NCI-H1417 treated with DMSO at 0.1 percent for 48 hours (cell line): Measurements from ENCODE around the gene CFAP65.

ENCODE experiments used
- DNase-seq: peaks from one replicate; lab custom pipeline; 2025; lab: John Stamatoyannopoulos, UW

Gene CFAP65

DNA sequence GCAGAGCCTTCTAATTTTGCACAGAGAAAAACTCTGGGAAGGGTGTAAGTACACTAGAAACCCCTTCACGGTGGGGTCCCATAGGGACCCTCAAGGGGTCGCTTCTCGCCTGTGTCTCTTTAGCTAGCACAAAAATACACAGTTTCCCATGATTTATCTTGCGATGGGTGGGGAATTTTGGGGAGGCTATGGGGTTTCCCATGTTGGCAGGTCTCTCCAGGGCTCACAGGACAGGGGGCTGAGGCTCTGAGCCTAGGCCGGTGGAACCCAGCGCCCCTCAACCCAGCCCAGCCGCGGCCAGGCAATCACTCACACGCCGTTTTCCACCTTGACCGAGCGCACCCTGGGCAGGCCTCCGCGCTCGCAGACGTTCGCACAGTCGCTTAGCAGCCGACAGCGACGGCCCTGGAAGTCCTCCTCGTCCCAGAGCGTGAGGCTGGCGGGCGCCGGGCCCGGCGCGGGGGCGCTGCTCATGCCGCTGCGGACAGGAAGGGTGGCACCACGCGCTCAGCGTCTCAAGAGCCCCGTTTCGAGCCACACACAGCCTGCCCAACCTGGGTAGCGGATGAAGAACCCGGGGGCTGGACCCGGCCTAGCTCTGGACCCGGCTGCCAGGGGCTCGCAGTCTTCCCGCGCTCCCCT, 48.5 kb downstream of the CFAP65 start:
- no peak for DNase-seq

DNA sequence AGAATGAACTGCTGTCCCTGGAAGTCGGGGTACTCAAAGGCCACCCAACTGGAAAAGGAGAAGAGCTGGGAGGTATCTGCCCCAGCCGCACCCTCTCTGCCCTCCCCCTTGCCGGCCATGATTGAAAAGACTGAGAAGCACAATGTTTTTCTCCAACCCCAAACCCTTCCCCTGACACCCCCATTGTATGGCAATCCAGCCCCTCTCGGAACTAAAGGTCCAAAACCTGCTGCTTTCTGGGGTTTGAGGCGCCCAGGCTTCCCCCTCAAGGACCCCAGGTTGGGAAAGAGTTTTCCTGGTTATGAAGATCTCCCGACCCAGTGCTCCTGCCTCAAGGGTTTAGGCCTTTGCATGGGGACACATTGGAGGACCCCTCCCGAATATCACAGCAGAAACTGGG, 49.1 kb downstream of the CFAP65 start:
- no peak for DNase-seq

DNA sequence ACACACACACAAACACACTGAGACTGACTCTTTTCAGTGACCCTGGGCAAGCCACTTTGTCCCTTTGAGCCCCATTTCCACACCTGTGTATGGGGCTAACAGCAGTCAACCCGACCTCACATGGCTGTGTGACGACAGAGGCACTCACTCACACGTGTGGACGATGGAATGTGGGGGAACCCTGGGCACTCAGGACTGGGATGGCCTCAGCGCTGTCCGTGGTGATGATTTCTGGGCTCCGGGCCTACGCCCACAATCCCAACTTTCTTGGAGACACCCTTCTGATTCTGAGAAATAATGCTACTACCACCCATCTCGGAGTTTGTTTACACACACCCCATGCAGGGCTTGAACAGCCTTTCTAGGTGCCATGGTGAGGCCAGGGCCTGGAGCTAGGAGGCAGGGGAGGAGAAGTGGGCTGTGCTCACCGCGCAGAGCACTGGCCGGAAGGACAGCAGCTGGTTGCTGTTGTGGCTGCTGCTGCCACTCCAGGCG, 49.6 kb downstream of the CFAP65 start:
- DNase-seq, result no peak

DNA sequence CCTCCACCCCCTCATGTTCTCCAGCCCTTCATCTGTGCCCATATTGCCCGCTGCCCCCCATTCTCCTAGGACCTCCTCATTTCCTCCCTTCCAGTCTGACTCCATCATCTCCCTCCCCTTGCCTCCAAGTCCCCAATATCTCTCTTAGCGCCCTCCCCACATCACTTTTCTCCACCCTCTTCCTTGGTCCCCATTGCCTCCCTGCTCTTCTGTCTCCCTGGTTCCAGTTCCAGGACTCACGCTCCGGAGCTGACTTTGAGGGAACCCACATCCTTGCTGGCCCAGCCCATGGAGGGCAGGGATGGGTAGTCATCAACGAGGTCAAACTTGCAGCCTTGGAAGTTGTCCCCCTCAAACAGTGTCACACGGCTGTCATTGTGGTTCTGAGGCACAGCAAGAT, 50.7 kb downstream of the CFAP65 start:
- DNase-seq, result no peak

DNA sequence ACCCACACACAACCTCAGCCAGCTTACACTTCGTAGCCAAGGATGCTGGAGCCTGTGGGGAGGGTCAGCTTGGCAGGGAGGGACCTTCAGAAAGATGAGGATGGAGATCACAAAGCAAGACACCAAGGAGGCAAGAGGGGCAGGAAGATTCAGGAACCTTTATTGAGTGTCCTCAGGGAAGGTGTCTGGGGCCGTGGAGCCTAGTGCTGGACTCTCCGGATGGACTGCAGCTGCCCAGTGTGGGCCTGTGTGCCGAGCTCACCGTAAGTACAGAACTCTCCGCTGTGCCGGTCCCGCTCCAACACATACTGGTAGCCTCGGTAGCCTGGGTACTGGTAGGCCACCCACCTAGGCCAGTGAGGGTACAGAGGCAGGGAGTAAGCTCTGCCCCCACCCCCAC, 51.3 kb downstream of the CFAP65 start:
- no peak for DNase-seq

DNA sequence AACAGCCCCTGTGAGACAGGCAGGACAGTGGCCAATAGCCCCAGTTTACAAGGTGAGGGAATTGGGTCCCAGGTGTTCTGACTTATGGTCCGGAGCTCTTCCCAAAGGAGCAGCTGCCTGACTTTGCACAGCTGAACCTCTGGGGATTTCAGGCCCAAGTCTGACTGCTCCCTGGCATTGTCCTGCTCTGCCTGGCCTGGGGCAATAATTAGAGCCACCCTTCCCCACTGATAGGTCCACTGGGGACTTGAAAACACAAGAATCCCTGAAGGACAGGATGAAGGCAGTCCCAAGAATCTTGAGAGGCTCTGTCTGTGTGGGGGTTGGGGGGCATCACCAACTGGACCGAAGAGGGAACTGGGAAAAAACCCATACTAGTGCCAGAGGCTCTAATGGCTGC, 52.7 kb downstream of the CFAP65 start:
- no peak for DNase-seq

DNA sequence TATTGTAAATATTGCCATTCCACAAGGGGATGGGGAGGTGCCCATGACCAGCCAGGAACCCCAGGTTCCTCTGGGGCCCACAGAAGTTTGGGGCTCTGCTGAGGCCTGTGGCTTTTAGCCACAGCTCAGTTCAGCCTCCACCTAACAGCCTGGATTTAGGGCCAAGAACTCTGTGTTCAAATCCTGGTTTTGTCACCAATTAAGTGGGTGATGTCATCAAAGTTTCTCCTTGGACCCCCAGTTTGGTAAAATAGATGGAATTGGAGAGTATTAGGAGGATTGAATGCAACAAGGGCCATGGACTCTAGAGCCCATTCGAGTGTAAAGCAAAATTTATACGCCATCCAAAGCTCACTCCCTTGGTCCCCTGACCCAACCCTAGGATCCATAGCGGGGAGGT, 53.2 kb downstream of the CFAP65 start:
- no peak for DNase-seq

DNA sequence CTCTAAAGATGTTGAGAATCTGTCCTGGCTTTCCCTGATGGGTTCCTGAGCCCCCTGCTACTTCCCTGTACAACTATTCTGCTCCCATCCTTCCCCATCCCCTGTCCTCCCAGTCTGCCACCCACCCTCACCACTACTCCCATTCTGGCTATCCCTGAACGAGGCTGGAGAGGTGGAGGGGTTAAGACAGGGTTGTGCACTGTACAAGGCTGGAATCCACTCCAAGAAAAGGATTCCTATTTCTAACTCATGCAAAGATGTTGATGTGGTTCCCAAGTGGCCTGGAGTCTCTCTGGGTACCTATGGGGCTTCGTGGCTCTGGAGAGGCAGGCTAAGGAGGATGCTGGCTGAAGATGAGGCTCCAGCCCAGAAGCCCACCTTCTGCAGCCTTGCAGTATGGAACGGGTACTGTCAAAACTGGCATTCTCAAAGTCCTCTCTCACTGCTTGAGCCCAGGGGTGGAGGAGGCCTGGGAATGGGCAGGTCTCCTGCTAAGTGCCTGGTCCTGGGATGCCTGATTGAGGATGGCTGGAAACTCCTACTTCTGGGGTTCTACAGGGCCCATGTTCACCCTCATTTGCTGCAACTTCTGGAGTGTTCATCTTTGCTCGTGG, 55.1 kb downstream of the CFAP65 start:
- no peak for DNase-seq

DNA sequence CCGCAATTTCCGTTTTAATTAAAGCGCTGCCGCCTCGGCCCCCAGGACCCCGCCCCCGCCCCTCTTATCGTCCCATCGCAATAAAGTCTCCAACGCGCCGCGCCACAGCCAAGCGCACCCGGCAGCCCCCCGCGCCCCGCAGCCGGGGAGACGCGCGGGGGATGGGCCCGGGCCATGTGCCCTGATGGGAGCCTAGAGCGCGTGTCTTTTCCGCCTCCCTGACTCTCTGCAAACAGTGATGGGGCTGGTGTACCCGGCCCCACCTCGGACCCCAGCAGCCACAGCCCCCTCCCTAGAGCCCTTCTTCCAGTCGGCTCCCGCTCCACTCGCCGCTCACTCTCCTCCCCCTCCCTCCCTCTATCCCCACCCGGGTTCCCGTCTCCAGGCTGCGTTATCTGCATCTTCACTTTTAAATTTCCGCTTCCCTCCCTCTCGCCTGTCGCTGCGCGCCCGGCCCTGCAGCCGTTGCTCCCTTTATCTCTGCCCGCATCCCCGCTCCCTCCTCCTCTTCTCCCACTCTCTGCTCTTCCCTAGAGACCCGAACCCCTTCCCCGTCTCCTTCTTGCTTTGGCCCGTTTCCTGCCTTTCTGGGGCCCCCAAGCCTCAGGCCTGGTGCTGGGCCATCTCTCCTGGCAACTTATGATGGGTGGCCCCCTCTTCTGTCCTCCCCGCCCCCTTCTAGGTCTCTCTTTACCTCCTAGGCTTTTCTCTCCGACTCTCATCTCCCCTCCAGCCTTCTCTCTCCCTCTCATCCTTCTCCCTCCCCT, 55.8 kb downstream of the CFAP65 start:
- no peak for DNase-seq

DNA sequence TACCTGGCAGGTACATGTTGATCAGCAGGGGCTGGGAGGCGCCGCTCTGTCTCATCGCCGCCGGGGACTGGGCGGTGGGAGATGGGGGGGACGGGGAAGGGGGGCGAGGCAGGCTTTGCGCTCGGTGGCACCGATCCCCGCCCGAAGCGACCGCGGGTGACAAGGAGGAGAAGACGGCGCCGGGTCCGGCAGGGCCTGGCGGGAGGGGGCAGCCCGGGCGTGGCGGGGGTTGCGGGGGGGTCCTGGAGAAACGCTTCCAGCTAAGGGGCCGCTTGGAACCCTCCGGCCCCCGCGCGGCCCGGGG, 56.3 kb downstream of the CFAP65 start, which contains the start of gene FEV:
FEV (minus strand) TSS at position 164 of the 304 bp plus-strand sequence; CDS start at position 55, 109 bp downstream.
- no peak for DNase-seq

DNA sequence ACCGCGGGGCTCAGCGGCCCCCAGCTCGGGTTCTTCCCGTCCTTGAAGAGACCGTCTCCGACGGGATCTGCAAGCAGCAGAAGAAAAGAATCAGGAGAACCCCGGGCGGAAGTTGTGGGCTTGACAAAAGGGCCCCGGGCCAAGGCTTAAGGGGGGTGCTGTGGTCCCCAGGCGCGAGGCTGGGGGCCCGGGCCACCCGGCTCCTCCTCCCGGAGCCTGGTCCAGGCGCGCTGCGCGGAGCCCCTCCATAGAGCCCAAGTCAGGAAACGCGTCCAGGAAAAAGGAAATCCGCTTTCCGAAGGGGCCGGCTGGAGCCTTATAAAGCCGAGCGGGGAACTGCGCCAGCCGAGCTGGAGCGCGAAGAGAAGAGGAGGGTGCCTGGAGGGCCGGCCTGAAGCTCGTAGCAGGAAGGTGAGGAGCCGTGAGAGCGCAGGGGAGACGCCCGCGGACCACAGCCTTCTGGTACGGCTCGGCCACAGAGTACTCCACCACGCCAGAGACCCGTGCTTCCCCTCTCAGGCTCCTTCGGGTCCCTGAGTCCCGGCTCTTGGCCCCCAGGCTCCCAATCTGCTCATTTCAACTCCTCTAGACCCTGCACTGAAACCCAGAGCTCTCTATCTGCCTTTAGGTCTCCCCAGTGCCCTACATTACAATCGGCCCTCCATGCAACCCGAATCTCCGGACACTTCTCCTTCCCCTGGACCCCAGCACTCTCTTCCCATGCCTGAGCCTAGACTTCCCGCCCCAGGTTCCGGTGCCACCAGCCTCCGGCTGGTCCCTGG, 56.9 kb downstream of the CFAP65 start:
- no peak for DNase-seq

DNA sequence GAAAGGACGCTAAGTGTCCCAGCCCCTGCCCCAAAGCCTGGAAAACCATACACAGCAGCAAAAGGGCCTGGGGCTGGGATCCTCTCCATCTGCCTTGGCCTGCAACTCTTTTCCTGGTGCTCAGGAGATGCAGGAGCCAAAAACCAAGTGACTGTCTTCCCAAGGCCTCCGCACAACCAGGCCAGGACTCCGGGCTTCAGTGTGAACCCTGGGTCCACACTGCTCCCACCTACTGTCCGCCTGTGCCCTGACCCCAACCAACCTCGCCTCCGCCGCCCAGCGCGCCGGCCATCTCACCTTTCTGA, 57.4 kb downstream of the CFAP65 start:
- DNase-seq, result no peak

DNA sequence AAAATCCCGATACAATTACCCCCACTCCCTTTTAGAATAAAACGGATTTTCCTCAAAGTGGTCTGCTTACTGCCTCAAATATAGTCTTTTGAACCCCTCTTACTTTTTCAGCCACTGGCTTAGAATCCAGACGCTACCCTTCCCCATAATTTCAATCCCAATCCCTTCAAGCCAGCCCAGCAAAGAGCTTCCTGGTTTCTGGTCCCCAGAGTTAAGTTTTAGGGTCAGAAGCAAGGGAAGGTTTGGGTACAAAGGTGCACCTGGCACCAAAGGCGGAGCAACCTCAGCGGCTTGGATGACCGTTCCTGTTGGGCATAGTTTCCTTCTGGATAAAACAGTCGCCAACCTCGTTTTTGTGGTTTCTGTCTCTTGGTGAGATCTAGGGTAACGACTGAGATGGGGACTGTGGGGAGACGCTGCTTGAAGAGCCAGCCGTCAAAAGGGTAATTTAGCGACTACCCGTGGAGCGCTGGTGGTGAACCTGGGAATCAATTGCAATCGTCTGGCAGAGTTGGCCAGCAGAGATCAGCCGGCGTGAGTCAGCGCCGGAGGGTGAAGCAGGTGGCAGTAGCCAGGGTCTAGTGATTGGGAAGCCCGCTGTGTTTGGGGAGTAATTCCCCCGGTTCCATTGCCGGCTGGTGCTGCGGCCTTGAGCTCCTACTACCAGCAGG, 57.9 kb downstream of the CFAP65 start:
- no peak for DNase-seq

DNA sequence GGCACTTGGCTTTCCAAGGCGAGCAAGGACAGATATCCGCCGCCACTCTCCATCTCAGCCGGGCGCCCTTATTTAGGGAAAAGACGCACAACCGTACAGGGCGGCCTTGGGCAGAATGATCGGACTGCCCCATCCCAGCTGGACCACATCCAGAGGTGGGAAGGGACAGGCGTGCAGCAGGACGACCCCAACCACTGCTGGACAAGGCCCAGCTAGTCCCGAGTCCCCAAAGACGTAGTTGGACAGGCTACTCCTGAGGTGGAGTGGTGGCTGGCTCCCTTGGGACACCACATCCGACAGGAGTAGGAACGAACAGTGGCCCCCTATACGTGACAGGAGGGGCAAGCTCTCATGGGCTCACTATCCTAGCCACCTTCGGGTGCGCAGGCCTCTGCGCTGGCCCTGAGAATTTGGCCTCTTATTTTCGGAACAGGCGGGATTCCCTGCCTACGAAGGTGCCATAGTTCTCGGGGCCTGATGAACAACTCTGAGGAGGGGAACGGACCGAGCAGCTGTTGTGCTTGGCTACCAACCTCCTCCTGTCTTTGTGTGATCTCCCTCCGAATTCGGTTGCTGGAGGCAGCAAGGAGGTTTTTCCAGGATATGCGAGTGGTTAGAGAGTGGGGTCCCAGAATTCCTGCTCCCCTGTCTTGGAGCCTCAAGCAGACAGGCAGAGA, 58.6 kb downstream of the CFAP65 start:
- no peak for DNase-seq

DNA sequence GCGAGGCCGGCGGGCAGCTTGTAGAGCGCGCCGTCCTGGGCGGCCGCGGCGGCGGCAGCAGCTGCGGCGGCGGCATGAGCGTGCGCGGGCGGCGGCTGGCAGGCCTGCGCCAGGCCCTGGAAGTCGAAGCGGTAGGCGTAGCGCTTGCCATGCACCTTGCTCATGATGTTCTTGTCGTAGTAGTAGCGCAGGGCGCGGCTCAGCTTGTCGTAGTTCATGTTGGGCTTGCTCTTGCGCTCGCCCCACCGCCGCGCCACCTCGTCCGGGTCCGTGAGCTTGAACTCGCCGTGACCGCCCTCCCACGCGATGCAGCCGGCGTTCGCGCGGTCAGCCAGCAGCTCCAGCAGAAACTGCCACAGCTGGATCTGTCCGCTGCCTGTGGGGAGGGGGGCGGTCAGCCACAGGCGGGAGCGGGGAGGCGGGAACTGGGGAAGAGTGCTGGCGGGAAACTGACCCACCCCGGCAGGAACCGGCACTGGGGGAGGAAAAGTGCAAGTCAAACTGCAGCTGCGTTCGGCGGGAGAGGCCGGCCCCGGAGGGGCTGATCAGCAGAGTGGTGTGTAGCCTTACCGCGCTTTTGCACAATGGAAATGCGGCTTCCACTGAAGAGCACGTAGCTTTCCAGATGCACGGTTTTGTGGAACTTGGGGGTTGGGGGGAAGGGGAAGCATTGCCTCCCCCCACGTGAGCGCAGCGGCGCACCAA, 59.3 kb downstream of the CFAP65 start:
- DNase-seq, result no peak

DNA sequence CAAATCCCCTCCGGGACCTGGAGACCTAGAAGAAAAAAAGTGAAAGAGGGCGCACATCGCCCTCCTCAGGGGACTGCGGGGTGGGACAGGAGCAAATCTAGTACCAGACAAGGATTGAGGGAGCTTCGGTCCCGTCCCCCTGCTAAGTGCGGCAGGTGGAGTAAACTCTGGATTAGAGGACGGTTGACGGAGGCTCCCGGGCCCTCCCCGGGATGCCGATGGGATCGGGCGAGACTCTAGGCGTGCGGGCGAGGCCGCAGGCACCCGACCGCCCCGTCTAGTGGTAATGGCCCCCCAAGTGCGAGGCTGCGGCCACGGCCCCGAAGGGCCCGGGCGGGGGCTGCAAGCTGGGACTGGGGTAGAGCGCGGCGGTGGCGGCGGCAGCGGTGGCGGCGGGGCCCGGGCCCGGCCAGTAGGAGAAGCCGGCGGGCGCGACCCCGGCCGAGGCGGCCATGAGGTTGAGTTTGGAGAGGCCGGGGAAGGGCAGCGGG, 59.9 kb downstream of the CFAP65 start:
- no peak for DNase-seq

DNA sequence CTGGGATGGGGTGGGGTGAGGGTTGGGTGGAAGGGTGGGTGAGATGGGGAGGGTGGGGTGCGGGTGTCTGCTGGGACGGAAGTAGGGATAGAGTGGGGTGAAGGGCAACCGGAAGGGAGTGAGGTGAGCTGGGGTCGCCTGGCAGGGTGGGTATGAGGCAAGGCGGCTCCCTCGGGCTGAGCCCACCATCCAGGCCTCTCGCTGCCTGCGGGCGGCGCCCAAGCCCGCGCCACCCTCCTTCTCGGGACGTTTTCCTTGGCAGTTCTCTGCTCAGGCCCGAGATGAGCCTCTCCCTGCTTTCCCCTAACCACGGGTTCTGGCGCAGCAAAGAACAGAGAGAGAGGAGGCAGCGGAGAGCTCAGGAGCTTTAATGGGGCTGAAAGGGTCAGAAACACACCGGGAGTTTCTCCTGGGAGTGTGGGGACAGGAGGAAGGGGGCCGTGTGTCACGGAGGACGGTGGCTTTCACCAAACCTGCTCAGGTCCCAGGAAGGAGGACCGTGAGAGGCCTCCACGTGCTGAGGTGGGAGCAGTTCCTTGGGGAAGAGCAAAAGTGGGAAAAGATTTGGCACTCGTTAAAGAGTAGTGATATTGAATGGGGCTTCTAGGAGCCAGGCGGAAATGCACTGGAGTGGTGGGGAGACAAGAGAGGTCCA, 60.5 kb downstream of the CFAP65 start:
- no peak for DNase-seq

DNA sequence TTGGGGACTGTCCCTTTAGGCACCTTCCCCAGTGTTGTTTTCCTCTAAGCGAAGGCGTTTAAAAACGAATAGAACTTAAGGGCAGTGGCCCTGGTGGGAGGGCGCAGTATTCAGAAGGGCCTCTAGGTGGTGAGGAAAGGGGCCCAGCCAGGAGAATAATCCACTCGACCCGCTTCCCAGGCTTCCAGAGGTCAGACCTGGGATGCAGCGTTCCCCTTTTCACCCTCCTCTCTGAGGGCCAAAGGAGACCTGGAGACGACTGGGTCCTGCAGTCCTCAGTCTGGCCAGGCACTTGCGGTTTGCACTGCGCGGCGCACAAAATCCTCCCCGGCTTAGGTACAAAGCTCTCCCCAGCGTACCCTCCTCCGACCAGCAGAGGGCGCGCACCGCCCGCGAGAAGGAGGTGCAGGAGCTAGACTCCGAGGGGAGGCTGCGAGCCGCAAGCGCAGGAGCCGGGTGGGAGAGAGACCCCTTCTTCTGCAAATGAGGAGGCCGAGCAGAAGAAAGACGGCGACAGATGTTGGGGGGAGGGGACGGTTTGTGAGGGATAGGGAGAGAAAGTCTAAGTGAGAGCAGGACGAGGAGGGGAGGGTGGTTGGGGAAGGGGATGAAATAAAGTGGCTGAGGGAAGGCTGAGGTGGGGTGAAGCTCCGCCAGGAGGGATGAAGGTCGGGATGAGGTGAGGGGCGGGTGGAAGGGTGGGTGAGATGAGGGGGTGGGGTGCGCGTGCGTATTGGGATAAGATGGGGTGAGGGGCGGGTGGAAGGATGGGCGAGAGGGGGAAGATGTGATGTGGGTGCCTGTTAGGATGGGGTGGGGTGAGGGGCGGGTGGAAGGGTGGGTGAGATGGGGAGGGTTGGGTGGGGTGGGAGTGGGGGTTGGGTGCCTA, 61.2 kb downstream of the CFAP65 start:
- peak; percentile 80 for DNase-seq
